Forelimb muscle (tissue), 1 donor: Measurements from ENCODE around the gene PPP1R13B. TPM values are rescaled to one million over a fixed set of nuclear protein-coding genes. Genes with fewer than 3 reads are reported as not detected.
"Not testable (repeated sequence)": the region's sequence is repeated elsewhere in the genome, so short reads cannot be mapped to it uniquely, and the experiment has no call there.

Experiments
- DNase-seq: peaks from one replicate; pipeline ENCODE4 v3.0.0-alpha.2; 2013; ENCODE audit warnings: low read depth
- polyA plus RNA-seq: library from polyadenylated mRNA; unstranded; fragments of 120-200 nt; gene quantifications from one replicate; pipeline ENCODE4 v1.2.1, GENCODE V29; 2013; ENCODE audit not compliant: insufficient read length

Gene PPP1R13B
- polyA plus RNA-seq, 1 donor, result 7.7 TPM

DNA sequence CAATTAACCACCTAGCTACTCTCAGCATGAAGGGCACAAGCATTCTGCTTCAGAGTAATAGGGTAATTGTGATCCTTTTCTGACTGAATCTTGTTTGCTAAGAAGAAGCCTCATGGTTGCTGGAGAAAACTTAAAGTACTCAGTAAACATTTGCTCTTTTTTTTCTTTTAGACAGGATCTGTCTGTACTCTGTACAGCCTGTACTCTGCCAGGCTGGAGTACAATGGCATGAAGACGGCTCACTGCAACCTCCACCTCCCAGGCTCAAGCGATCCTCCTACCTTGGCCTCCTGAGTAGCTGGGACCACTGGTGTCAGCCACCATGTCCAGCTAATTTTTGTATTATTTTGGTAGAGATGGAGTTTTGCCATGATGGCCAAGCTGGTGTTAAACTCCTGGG, 12.4 kb downstream of the PPP1R13B start:
- no peak for DNase-seq

DNA sequence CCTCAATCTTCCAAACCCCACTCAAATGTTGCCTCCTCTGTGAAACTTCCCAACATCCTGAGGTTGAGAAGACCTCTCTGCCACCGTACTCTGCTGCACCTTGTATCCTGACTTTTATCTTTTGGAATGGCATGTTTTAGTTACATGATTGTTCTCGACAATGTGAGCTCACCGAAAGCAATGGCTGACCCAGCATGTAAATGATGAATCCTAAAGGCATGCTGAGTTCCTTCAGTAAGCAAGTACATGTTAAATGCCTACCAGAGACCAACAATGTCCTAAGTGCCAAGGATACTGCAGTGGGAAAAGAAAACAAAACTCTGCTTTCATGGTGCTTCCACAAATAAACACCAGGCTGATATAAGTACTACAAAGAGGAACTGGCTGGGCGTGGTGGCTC, 13.7 kb downstream of the PPP1R13B start:
- DNase-seq, result no peak

DNA sequence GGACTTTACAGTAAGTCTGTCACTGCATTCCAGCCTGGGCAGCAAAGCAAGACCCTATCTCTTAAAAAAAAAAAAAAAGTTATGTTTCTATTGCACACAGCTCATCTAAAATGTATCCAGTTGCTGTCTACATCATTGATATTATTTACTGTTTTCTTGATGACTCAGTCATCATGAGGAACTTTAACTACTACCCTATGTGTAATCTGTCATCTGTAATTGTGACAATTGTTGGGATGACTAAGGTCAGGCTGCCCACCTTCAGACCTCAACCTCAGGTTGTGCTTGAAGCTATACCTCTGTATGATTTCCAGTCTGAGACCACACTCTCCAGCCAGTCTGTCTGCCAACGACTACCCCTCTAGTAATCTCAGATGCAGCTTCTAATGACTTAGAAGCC, 15.3 kb downstream of the PPP1R13B start:
- no peak for DNase-seq

DNA sequence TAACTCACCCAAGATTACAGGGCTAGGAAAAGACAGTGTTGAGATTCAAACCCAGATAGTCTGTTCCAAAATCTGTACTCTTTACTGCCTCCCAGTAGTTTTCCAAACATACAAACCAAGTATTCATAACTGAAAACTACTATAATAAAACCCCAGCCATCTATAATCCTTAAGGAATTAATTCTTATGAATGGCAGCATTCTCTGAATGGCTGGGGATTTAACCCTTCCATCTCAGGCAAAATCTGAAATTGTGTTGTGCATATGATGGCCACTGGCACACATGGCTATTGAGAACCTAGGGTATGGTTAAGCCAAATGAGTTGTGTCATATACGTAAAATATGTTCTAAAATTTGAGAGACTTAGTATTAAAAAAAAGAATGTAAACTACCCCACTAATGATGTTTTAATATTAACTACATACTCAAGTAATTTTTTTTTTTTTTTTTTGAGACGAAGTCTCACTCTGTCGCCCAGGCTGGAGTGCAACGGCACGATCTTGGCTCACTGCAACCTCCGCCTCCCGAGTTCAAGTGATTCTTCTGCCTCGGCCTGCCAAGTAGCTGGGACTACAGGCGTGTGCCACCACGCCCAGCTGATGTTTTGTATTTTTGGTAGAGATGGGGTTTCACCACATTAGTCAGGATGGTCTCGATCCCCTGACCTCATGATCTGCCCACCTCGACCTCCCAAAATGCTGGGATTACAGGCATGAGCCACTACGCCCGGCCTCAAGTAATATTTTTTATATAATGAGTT, 16.7 kb downstream of the PPP1R13B start:
- DNase-seq, result no peak

DNA sequence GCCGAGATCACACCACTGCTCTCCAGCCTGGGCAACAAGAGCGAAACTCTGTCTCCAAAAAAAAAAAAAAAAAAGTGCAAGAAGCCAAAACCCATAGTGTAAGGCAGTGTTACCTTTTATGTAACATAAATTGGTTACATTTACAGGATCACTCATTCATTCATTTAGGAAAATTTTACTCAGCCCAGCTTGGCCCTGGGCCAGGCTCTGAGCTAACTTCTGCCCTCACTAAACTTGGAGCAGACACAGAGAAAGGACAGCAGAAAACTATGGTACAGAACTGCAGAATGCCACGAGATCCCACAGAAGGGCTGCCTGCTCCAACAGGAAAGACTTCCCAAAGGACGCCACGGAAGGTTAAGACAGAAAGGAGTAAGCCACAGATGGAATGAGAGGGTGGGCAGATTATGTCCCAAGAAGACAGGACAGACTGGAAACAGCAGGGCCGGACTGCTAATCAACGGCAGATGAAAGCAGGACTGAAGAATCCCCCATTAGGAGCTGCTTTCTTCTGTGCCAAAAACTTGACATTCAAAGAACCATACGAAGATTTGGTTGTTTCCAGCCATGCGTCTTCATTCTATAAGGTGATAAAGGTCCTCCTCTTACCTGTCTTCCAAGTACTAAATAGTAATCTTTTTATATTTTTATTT, 18.9 kb downstream of the PPP1R13B start:
- no peak for DNase-seq

DNA sequence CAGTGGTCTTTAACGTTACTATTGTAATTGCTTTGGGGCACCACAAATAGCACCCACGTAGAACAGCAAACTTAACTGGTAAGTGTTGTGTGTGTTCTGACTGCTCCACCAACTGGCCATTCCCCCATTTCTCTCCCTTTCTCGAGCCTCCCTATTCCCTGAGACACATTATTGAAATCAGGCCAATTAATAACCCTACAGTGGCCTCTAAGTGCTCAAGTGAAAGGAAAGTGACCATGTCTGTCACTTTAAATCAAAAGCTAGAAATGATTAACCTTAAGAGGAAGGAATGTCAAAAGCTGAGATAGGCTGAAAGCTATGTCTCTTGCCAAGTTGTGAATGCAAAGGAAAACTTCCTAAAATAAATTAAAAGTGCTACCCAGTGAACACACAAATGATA, 22.3 kb downstream of the PPP1R13B start:
- no peak for DNase-seq

DNA sequence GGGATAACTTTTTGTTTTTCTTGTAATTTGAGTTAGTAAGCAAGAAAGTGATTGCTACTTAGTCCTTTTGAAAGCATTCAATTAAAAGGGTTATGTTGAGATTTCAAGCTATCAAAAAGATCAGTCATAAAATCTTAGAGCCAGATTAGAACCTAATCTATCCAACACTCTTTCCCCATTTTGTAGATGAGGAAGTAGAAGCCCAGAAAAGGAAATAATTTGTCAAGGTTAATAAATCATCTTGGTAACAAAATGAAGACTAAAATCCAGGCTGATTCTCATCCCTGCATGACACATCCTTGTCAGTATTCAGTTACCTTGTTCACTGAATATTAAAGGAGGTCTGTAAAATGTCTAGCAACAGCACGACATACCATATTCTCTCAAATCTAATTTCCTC, 26.5 kb downstream of the PPP1R13B start:
- no peak for DNase-seq

DNA sequence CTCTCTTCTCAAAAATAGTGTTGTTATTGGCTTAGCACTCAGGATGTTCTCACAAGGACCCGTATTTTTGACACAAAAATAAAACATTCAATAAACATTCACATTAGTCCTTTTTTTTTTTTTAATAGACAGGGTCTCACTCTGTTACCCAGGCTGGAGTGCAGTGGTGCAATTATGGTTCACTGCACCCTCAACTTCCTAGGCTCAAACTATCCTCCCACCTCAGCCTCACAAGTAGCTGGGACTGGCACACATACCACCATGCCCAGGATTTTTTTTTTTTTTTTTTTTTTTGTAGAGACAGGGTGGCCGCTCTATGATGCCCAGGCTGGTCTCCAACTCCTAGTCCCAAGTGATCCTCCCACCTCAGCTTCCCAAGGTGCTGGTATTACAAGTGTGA, 27.0 kb downstream of the PPP1R13B start:
- DNase-seq, result no peak

DNA sequence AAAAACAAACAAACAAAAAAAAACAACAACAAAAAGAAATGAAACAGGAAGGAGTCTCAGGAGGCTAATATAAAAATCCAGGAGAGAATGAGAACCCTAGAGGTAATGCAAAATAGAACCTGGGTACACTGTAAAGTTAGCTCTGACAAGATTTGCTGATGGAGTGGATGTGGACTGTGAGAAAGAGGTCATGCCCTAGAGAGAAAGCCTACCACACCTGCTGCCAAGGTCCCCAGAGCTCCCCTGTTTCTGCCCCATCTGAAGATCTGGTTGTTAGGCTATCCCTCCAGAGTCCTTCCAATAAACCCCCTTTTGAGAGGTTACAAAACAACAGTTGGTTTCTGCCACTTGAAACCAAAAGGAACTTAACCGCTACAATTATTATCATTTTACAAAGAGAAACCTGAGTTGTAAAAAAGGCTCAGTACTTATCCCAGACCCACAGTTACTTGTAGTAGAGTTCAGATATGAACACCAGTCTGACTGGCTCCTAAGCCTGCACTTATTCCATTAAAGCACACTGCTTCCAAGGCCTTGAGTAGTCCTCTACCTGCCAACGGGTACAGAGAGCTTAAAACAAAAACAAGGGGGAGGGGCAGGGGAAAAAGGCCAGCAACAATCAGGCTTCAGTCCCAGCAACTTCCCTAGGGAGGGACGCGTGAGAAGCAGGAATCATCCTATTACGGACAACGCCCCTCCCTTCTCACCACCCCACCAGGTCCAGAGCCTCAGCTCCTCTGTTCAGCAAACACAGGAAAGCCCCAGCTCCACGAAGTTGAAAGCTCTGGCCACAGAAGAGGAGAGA, 27.7 kb downstream of the PPP1R13B start:
- DNase-seq, result no peak

DNA sequence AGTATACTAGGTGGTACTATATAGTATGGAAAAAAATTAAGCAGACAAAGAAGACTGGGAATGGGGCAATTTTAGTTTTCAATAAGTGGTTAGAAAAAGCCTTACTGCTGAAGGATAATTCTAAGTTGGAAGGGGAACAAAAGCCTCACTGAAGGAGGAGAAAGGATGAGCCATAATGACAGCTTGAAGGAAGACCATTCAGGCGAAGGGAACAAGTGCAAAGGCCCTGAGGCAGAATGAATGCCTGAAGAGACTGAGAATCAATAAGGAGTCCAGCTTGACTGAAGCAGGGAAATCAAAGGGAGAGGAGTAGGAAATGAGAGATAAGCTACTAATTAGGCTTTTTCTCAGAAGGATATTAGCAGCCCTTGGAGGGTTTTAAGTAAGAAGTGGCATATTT, 28.5 kb downstream of the PPP1R13B start:
- DNase-seq, result no peak

DNA sequence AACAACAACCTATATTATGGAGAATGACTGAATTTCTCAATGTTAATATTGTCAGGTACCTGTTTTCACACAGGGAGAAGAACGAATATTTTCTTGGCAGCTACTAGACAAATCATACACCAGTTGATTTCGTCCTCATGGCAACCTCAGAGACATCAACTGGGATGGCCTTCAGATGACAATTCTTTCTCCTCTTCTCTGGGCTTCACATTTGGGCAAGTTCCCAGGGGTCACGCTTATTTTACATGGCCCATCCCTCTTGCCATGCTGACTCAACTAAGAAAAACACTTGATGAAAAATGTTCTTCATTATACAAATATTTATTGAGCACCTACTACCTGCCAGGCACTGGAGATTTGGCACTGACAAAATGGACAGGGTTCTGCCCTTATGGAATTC, 29.0 kb downstream of the PPP1R13B start:
- DNase-seq, result no peak

DNA sequence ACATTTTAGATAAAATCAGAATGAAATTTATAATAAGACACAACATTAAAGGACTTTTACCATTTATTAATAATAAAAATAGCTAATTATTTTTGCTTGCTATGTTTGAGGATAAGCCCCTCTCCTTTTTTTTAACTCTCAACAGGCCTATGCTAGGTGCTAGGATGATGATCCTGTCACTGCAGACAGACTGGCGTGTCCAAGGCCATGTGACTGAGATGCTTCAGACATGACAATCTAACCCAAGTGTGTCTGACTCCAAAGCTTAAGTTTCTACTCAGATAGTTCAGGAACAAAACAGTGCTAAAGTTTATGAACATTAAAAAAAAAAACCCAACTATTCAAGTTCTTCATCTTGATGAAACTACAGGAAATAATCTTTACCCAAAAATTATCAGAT, 29.8 kb downstream of the PPP1R13B start:
- no peak for DNase-seq

DNA sequence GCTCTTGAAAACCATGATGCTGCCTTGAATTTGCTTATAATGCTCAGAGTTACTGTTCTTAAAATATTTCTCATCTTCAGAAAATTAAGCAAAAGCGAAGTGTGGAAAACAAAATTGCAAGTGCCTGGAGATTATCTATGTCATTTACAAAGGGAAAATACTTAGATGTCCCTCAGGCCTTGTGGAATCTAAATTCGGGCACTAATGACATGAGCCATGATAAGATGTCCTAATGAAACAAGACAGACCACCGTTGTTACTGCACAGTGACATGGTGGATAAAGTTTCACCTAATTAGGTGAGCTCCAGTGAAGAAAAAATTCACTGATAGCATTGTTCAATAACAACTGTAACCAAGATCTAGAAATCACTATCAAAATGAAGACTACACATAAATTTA, 30.4 kb downstream of the PPP1R13B start:
- DNase-seq, result no peak

DNA sequence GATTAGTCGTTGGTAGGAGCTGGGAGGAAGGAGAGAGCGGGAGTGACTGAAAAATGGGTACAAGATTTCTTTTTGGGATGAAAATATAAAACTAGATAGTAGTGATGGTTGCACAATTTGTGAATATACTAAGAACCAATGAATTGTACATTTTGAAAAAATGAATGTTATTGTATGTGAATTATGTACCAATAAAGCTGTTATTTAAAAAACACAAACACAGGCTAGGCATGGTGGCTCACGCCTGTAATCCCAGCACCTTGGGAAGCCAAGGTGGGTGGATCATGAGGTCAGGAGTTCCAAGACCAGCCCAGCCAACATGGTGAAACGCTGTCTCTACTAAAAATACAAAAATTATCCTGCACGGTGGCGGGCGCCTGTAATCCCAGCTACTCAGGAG, 32.1 kb downstream of the PPP1R13B start:
- DNase-seq, result no peak

DNA sequence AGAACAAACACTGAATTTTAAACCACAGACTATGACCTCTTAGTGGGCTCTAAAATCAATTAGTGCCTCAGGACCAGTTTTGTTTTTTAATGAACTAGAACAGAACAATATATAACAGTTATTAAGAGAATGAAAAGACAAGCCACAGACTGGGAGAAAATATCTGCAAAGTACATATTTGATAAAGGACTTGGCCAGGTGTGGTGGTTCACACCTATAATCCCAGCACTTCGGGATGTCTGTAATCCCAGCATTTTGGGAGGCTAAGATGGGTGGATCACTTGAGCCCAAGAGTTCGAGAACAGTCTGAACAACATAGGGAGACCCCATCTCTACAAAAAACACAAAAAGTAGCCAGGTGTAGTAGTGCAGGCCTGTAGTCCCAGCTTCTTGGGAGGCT, 36.2 kb downstream of the PPP1R13B start:
- no peak for DNase-seq

DNA sequence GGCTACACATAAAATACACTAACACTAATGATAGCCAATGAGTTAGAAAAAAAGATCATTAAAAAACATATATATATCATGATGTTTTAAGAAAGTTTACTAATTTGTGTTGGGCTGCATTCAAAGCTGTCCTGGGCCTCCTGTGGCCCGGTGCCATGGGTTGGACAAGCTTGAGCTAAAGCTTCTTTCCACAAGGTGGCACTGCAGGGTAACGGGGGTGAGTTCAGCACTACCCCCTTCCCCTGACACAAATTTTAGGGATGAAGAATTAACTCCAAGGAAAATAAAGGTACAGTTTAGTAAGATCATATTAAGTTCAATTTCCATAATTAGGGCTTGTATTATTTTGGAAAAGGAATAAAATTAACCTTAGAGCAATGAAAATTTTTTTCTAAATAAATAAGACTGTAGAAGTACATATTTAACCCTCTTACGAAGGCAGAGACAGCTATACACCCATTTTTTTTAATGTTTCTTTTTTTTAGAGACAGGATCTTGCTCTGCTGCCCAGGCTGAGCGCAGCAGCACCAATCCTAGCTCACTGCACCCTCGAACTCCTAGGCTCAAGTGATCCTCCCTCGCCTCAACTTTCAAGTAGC, 38.9 kb downstream of the PPP1R13B start:
- DNase-seq, result peak; percentile 35

DNA sequence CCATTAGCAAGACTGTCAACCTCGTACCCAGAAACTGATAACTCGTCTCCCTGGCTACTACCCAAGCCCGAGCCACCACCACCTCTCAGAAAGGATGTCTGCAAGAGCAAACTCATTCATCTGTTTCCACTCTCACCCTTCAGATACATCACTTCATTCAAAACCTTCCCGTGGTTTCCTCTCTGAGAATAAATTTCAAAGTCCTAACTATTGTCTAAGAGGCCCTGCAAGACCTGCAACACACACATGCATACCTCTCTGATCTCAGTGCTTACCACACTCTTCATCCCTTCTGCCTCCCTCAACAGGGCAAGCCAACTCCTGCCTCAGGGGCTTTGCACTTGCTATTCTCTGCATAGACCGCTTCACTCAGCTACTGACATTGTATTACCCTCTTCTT, 40.6 kb downstream of the PPP1R13B start:
- DNase-seq, result no peak

DNA sequence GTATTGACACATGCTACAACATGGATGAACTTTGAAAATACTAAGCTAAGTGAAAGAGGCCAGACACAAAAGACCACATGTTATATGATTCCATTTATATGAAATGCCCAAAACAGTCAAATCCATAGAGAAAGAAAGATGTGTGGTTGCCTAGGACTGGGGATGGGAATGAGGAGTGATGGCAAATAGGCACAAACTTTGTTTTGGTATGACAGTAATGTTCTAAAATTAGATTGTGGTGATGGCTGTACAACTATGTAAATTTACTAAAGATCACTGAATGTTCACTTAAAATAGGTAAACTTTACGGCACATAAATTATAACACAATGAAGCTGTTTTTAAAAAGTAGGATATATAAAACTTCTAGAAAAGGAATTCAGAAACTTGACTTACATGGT, 41.7 kb downstream of the PPP1R13B start:
- DNase-seq, result no peak

DNA sequence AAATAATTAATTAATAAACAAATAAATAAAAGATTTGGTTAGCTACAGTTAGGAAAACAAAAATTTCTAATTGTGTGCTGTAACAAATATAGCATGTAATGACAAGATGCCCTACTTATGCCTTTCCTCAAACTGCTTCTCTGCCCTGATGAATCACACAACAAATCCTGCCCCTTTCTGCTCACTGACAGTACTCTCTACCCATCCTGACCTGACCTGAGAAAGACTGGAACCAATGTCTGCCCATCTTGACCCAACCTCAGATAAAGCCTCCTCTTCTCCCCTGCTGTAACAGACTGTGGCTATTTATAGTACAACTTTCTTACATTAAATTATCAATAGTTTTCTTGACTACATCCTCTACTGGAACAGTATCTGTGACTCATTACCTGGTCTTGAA, 43.7 kb downstream of the PPP1R13B start:
- DNase-seq, result no peak

DNA sequence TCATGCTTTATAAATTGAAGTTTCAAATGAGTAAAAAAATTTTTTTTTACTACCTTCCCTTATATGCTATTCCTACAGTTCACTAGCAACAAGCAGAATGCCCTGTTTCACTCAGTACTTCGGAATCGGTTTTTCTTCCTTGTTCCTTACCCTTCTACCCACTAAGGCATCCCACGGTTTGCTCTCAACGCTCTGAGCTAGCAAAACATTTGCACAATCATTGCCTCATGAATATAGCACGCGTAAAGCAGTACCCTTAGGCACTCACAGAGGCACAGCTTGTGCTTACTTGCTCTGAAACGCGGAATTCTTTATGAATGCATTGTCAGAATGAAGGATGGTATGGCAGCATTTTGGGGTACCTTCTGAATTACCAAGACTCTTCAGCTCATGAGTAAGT, 45.0 kb downstream of the PPP1R13B start:
- no peak for DNase-seq

DNA sequence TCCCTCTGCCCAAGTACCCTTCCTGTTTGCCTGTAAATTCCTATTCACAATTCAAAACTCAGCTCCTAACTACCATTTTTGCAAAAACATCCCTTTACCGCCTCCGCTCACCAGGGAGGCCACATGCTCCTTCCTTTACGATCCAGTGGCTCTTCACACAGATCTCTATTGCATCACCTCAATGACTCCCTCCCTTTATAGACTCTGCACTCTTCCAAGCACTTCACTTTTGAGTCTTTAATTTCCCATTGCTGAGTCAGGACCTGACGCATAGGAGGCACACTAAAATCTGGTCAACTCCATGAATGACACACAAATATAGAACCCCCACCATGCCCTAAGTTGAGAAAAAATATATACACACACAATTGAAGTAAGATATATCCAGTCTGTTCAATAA, 45.9 kb downstream of the PPP1R13B start:
- no peak for DNase-seq

DNA sequence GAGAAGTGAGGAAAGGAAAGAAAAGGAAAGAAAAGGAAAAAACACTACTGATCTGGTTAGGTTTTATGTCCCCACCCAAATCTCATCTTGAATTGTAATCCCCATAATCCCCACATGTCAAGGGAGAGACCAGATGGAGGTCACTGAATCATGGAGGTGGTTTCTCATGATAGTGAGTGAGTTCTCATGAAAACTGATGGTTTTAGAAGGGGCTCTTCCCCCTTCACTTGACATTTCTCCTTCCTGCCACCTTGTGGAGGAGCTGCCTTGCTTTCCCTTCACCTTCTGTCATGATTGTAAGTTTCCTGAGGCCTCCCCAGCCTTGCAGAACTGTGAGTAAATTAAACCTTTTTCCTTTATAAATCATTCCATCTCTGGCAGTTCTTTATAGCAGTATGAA, 54.2 kb downstream of the PPP1R13B start:
- DNase-seq, result not testable (repeated sequence)
